ENCODE data around the gene HSD17B8.

GRCh38 chr6:33204165-33204414, 365 bp upstream of the HSD17B8 start:
- no peak for TF ChIP-seq BHLHE40 (IDR thresholded peaks at IDR 0.05; ENCODE audit: borderline replicate concordance in 1 of 2, low read depth in 2 of 2, low read length in 1 of 2)
- no peak for TF ChIP-seq BACH1 (IDR thresholded peaks at IDR 0.05; ENCODE audit: borderline replicate concordance)
- no peak for TF ChIP-seq DPF2 (IDR thresholded peaks at IDR 0.05)
- TF ChIP-seq SRF (IDR thresholded peaks at IDR 0.05; ENCODE audit: low read depth in 2 of 2, low read length in 2 of 2) = no peak
- no peak for TF ChIP-seq STAT3 (IDR thresholded peaks at IDR 0.05; ENCODE audit: low read depth, low read length)
- TF ChIP-seq CTCF (IDR thresholded peaks at IDR 0.05 in 2 of 3, conservative IDR thresholded peaks at IDR 0.05 in 1 of 3; ENCODE audit: control insufficient read depth in 2 of 3, extremely low read depth in 1 of 3, insufficient read depth in 1 of 3, low read depth in 3 of 3, low read length in 3 of 3) = no peak
- TF ChIP-seq KAT2A (conservative IDR thresholded peaks at IDR 0.05; ENCODE audit: control insufficient read depth, low read depth, low read length) = no peak
- TF ChIP-seq SIN3A (IDR thresholded peaks at IDR 0.05; ENCODE audit: low read depth, low read length) = no peak
- TF ChIP-seq CHD4 (IDR thresholded peaks at IDR 0.05) = no peak
